Keratinocyte (primary cell): Measurements from ENCODE around the gene COL6A2. TPM values are rescaled to one million over a fixed set of nuclear protein-coding genes. Genes with fewer than 3 reads are reported as not detected.

Experiments used
- DNase-seq: peaks from one replicate; pipeline ENCODE4 v3.0.0-alpha.2; 2011; ENCODE audit warnings: low read depth, missing footprints, low spot score
- FAIRE-seq: peaks from 2 replicates; lab custom pipeline; 2011; peaks lifted over from hg19 to GRCh38; lab: Jason Lieb, UNC
- H2AFZ ChIP-seq: 2 replicates; pipeline ENCODE4 v1.6.0; 2012; ENCODE audit warnings: low read length, control low read depth, inconsistent platforms; ENCODE audit not compliant: control insufficient read depth
- H3K27ac ChIP-seq: 2 replicates; pipeline ENCODE4 v1.5.1; 2011; ENCODE audit warnings: low read length; ENCODE audit not compliant: control insufficient read depth, insufficient read depth
- H3K27me3 ChIP-seq: 3 replicates; pipeline ENCODE4 v1.6.0; 2011; ENCODE audit warnings: low read length; ENCODE audit not compliant: control insufficient read depth, insufficient read depth; ENCODE audit errors: extremely low read depth
- H3K36me3 ChIP-seq, 2 experiments: 2 replicates in 1 of 2; 3 replicates in 1 of 2; pipeline ENCODE4 v1.5.1; 2011; ENCODE audit warnings: low read length in 2 of 2, mild to moderate bottlenecking in 1 of 2; ENCODE audit not compliant: control insufficient read depth in 2 of 2, insufficient read depth in 2 of 2; ENCODE audit errors: extremely low read depth in 1 of 2
- H3K4me1 ChIP-seq: 3 replicates; pipeline ENCODE4 v1.5.1; 2011; ENCODE audit warnings: low read length; ENCODE audit not compliant: control insufficient read depth, insufficient read depth; ENCODE audit errors: extremely low read depth
- H3K4me2 ChIP-seq: 3 replicates; pipeline ENCODE4 v1.6.0; 2011; ENCODE audit warnings: low read depth, low read length; ENCODE audit not compliant: control insufficient read depth, insufficient read depth; ENCODE audit errors: extremely low read depth
- H3K4me3 ChIP-seq, 3 experiments: fragments of 200-600 bp in 1 of 3; sonication (generic) in 1 of 3; 2 replicates in 2 of 3; 3 replicates in 1 of 3; pipeline ENCODE4 v1.5.1; 2011 to 2016; ENCODE audit warnings: low read length in 3 of 3, mild to moderate bottlenecking in 3 of 3, control low read depth in 2 of 3, inconsistent platforms in 1 of 3, low read depth in 1 of 3, mixed read lengths in 1 of 3, mixed run types in 1 of 3, moderate library complexity in 1 of 3; ENCODE audit not compliant: control insufficient read depth in 2 of 3, insufficient read depth in 2 of 3; ENCODE audit errors: extremely low read depth in 1 of 3
- H3K79me2 ChIP-seq: 2 replicates; pipeline ENCODE4 v1.6.0; 2012; ENCODE audit warnings: low read length; ENCODE audit not compliant: control insufficient read depth, insufficient read depth
- H3K9ac ChIP-seq: 3 replicates; pipeline ENCODE4 v1.6.0; 2011; ENCODE audit warnings: low read length; ENCODE audit not compliant: control insufficient read depth, insufficient read depth; ENCODE audit errors: extremely low read depth
- H3K9me1 ChIP-seq: 3 replicates; pipeline ENCODE4 v1.6.0; 2011; ENCODE audit warnings: low read length; ENCODE audit not compliant: control insufficient read depth, insufficient read depth; ENCODE audit errors: extremely low read depth
- H3K9me3 ChIP-seq: 2 replicates; pipeline ENCODE4 v1.5.1; 2012; ENCODE audit warnings: low read depth, low read length; ENCODE audit not compliant: control insufficient read depth
- H4K20me1 ChIP-seq: 3 replicates; pipeline ENCODE4 v1.6.0; 2011; ENCODE audit warnings: low read length; ENCODE audit not compliant: control insufficient read depth, insufficient read depth; ENCODE audit errors: extremely low read depth
- CTCF ChIP-seq, 3 experiments: IDR thresholded peaks in 1 of 3; conservative IDR thresholded peaks in 1 of 3; optimal IDR thresholded peaks in 1 of 3; 2 replicates in 2 of 3; 3 replicates in 1 of 3; pipeline versions ENCODE3 to v1.5.1; 2011; ENCODE audit warnings: low read length in 3 of 3, mild to moderate bottlenecking in 3 of 3, moderate library complexity in 2 of 3, control low read depth in 1 of 3, inconsistent platforms in 1 of 3; ENCODE audit not compliant: insufficient read depth in 2 of 3; ENCODE audit errors: extremely low read depth in 1 of 3
- EZH2 ChIP-seq: IDR thresholded peaks from one replicate; pipeline ENCODE4 v1.6.1; 2012; ENCODE audit warnings: inconsistent platforms, mild to moderate bottlenecking, low read length, moderate library complexity
- dilution Hi-C: fragments of 300-500 bp; cut with MboI; formaldehyde crosslinking; loops from one replicate; pipeline ENCODE4 v1.7.0; 2020; ENCODE audit warnings: low sequenced_read_pairs; ENCODE audit not compliant: extremely low pct_ligation_motif_present
- polyA plus RNA-seq, 5 experiments: library from polyadenylated mRNA; depleted of rRNA in 3 of 5; stranded (reverse) in 3 of 5; stranded (forward) in 1 of 5; unstranded in 1 of 5; fragments of >200 nt; gene quantifications; 1 replicate in 1 of 5; 2 replicates in 3 of 5; 3 replicates in 1 of 5; pipeline versions ENCODE4 v1.2.1 to v1.2.3, GENCODE V29; 2011 to 2012; ENCODE audit warnings: missing spikeins in 2 of 5, low read depth in 1 of 5, low replicate concordance in 1 of 5

Gene COL6A2
- polyA plus RNA-seq, 1 donor (not counting 4 experiments of a cell fraction or from before 2014, with no cell fraction given), result 0.03 TPM

- dilution Hi-C loops, result no loop called here
- TF ChIP-seq EZH2, result no peak
- peak in 1 of 3 experiments; percentile 28 for TF ChIP-seq CTCF (optimal IDR thresholded peaks at IDR 0.05 in 1 of 3, IDR thresholded peaks at IDR 0.05 in 1 of 3, conservative IDR thresholded peaks at IDR 0.05 in 1 of 3; ENCODE audit: extremely low read depth in 1 of 3, insufficient read depth in 2 of 3, low read length in 3 of 3)
- Histone ChIP-seq H3K4me2 (no peak overlapping the region), H3K79me2 (no peaks in the 10 kb centered on the region), H3K9me1 (no peaks in the 10 kb centered on the region), H3K4me1 (no peaks in the 10 kb centered on the region), H3K36me3 (no peaks in the 10 kb centered on the region), H2AFZ (no peak overlapping the region), H3K9ac (no peak overlapping the region), H3K4me3 (no peak overlapping the region), H4K20me1 (no peaks in the 10 kb centered on the region), H3K27me3 (peaks cover 41% of the 10 kb centered on the region), H3K27ac (no peak overlapping the region), H3K9me3 (peaks cover 4% of the 10 kb centered on the region)
- DNase-seq (no peak), FAIRE-seq (no peak)
These were observed 2.7 kb upstream of the COL6A2 start for GRCh38 chr21:46095083-46095719.

- no peaks in the 10 kb centered on the region for H3K36me3 ChIP-seq
- no peaks in the 10 kb centered on the region for H4K20me1 ChIP-seq
- H3K4me3 ChIP-seq, result no peak overlapping the region
- H3K27ac ChIP-seq, result no peak overlapping the region
- FAIRE-seq (no peak), DNase-seq (no peak)
- dilution Hi-C loops, result no loop called here
- TF ChIP-seq CTCF (optimal IDR thresholded peaks at IDR 0.05 in 1 of 3, IDR thresholded peaks at IDR 0.05 in 1 of 3, conservative IDR thresholded peaks at IDR 0.05 in 1 of 3; ENCODE audit: extremely low read depth in 1 of 3, insufficient read depth in 2 of 3, low read length in 3 of 3), result no peak
- no peak for TF ChIP-seq EZH2
- peaks cover 49% of the 10 kb centered on the region for H3K27me3 ChIP-seq
- H3K9ac ChIP-seq, result no peak overlapping the region
- peaks cover 3% of the 10 kb centered on the region for H3K9me3 ChIP-seq
- no peak overlapping the region for H3K4me2 ChIP-seq
- no peaks in the 10 kb centered on the region for H3K4me1 ChIP-seq
- no peak overlapping the region for H2AFZ ChIP-seq
- no peaks in the 10 kb centered on the region for H3K79me2 ChIP-seq
- no peaks in the 10 kb centered on the region for H3K9me1 ChIP-seq
These were observed 1.9 kb upstream of the COL6A2 start for GRCh38 chr21:46095814-46096595.
